Measurements from ENCODE around the gene ZBED3.
"Not testable (repeated sequence)": the region's sequence is repeated elsewhere in the genome, so short reads cannot be mapped to it uniquely, and the experiment has no call there.

Gene ZBED3

DNA sequence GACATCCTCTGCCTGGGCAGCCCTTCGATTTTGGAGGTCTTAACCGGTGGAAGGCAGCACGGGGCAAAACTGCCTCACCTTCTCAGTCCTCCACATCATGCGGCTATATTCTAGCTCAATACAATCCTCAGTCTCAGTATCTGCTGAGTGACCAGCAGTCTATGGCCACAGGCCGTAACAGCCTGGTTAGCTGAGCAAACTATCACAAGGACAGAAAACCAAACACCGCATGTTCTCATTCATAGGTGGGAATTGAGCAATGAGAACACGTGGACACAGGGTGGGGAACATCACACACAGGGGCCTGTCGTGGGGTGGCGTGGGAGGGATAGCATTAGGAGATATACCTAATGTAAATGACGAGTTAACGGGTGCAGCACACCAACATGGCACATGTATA, 6.6 kb downstream of the ZBED3 start:
- not testable (repeated sequence) for H3K36me3 ChIP-seq (ENCODE audit: control insufficient read depth in 1 of 2, insufficient read depth in 2 of 2, low read length in 2 of 2); H3K9ac ChIP-seq (ENCODE audit: low read depth in 1 of 2, low read length in 2 of 2); H3K27me3 ChIP-seq (ENCODE audit: control insufficient read depth in 1 of 2, insufficient read depth in 2 of 2, low read length in 2 of 2); H3K9me3 ChIP-seq (ENCODE audit: control insufficient read depth in 1 of 2, low read length in 2 of 2); H3K27ac ChIP-seq (ENCODE audit: low read depth, low read length); H3K4me3 ChIP-seq (ENCODE audit: low read depth in 1 of 2, low read length in 2 of 2); H3K4me1 ChIP-seq (ENCODE audit: control insufficient read depth in 1 of 2, insufficient read depth in 2 of 2, low read length in 2 of 2)

DNA sequence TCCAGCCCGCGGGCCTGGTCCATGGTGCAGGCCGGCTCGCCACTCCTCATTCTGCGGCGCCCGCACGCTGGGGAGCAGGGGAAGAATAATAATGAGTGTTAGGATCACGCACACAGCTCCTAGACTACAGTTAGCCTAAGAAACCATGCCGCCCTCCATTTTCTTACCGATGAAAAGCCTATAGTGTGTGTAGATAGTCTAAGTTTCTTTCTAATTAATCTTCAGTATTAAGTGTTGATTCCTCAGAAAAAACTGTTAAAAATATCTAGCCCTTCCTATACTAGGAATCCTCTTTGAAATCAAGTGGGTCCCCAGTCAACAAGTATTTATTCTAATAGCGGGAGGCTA, 9.3 kb downstream of the ZBED3 start:
- H3K9me3 ChIP-seq (ENCODE audit: control insufficient read depth in 1 of 2, low read length in 2 of 2): no peaks in the 10 kb centered on the region
- H3K27me3 ChIP-seq (ENCODE audit: control insufficient read depth in 1 of 2, insufficient read depth in 2 of 2, low read length in 2 of 2): no peaks in the 10 kb centered on the region
- peak overlapping the region in 1 of 2 donors; percentile 35 for H3K9ac ChIP-seq (ENCODE audit: low read depth in 1 of 2, low read length in 2 of 2)
- no peaks in the 10 kb centered on the region for H3K4me1 ChIP-seq (ENCODE audit: control insufficient read depth in 1 of 2, insufficient read depth in 2 of 2, low read length in 2 of 2)
- H3K27ac ChIP-seq (ENCODE audit: low read depth, low read length): no peak overlapping the region
- peak overlapping the region in 1 of 2 donors; percentile 44 for H3K4me3 ChIP-seq (ENCODE audit: low read depth in 1 of 2, low read length in 2 of 2)
- H3K36me3 ChIP-seq (ENCODE audit: control insufficient read depth in 1 of 2, insufficient read depth in 2 of 2, low read length in 2 of 2): peaks cover 0 to 15% of the 10 kb centered on the region in 2 donors

GRCh38 chr5:77076961-77077828, 9.9 kb downstream of the ZBED3 start:
- no peaks in the 10 kb centered on the region for H3K27me3 ChIP-seq (ENCODE audit: control insufficient read depth in 1 of 2, insufficient read depth in 2 of 2, low read length in 2 of 2)
- H3K4me1 ChIP-seq (ENCODE audit: control insufficient read depth in 1 of 2, insufficient read depth in 2 of 2, low read length in 2 of 2): no peaks in the 10 kb centered on the region
- H3K9ac ChIP-seq (ENCODE audit: low read depth in 1 of 2, low read length in 2 of 2): peak overlapping the region in 1 of 2 donors; percentile 35
- H3K9me3 ChIP-seq (ENCODE audit: control insufficient read depth in 1 of 2, low read length in 2 of 2): no peaks in the 10 kb centered on the region
- peaks cover 0 to 15% of the 10 kb centered on the region in 2 donors for H3K36me3 ChIP-seq (ENCODE audit: control insufficient read depth in 1 of 2, insufficient read depth in 2 of 2, low read length in 2 of 2)
- H3K27ac ChIP-seq (ENCODE audit: low read depth, low read length): no peak overlapping the region
- H3K4me3 ChIP-seq (ENCODE audit: low read depth in 1 of 2, low read length in 2 of 2): peak overlapping the region; percentile 31 to 56

GRCh38 chr5:77074745-77075144, 12.3 kb downstream of the ZBED3 start:
- H3K9me3 ChIP-seq (ENCODE audit: control insufficient read depth in 1 of 2, low read length in 2 of 2): no peaks in the 10 kb centered on the region
- no peak overlapping the region for H3K9ac ChIP-seq (ENCODE audit: low read depth in 1 of 2, low read length in 2 of 2)
- no peaks in the 10 kb centered on the region for H3K27me3 ChIP-seq (ENCODE audit: control insufficient read depth in 1 of 2, insufficient read depth in 2 of 2, low read length in 2 of 2)

DNA sequence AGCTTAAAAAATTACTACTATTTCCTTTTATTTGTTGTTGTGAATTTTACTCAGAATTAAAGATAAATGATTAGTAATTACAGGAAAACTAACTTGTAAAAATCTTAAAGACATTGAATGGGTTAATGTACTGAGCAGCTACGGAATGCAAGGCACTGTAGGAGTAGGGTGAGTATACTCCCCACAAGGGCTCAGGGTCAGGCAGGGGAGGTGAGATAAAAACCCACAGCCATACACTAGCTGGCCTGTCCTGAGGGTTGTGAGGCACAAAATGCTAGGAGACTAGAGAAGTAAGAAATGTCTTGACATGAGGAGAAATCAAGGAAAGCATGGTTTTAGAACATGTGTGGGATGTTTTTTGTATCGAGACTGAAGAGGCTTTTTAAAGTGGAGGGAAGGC, 13.4 kb downstream of the ZBED3 start:
- no peaks in the 10 kb centered on the region for H3K9me3 ChIP-seq (ENCODE audit: control insufficient read depth in 1 of 2, low read length in 2 of 2)
- H3K4me1 ChIP-seq (ENCODE audit: control insufficient read depth in 1 of 2, insufficient read depth in 2 of 2, low read length in 2 of 2): no peaks in the 10 kb centered on the region

More at GRCh38 chr5:77074745-77075144, 12.3 kb downstream of the ZBED3 start:
- peaks cover 0 to 12% of the 10 kb centered on the region in 2 donors for H3K36me3 ChIP-seq (ENCODE audit: control insufficient read depth in 1 of 2, insufficient read depth in 2 of 2, low read length in 2 of 2)
- H3K4me1 ChIP-seq (ENCODE audit: control insufficient read depth in 1 of 2, insufficient read depth in 2 of 2, low read length in 2 of 2): no peaks in the 10 kb centered on the region
- no peak overlapping the region for H3K4me3 ChIP-seq (ENCODE audit: low read depth in 1 of 2, low read length in 2 of 2)
- no peak overlapping the region for H3K27ac ChIP-seq (ENCODE audit: low read depth, low read length)

GRCh38 chr5:77066823-77067442, 20.2 kb downstream of the ZBED3 start:
- H3K9me3 ChIP-seq (ENCODE audit: control insufficient read depth in 1 of 2, low read length in 2 of 2): no peaks in the 10 kb centered on the region
- no peak overlapping the region for H3K4me3 ChIP-seq (ENCODE audit: low read depth in 1 of 2, low read length in 2 of 2)
- H3K36me3 ChIP-seq (ENCODE audit: control insufficient read depth in 1 of 2, insufficient read depth in 2 of 2, low read length in 2 of 2): peaks cover 19 to 48% of the 10 kb centered on the region in 2 donors
- no peaks in the 10 kb centered on the region for H3K27me3 ChIP-seq (ENCODE audit: control insufficient read depth in 1 of 2, insufficient read depth in 2 of 2, low read length in 2 of 2)
- no peak overlapping the region for H3K27ac ChIP-seq (ENCODE audit: low read depth, low read length)
- no peak overlapping the region for H3K9ac ChIP-seq (ENCODE audit: low read depth in 1 of 2, low read length in 2 of 2)
- H3K4me1 ChIP-seq (ENCODE audit: control insufficient read depth in 1 of 2, insufficient read depth in 2 of 2, low read length in 2 of 2): peaks cover 0 to 8% of the 10 kb centered on the region in 2 donors

More for the DNA sequence above, 13.4 kb downstream of the ZBED3 start:
- Histone ChIP-seq H3K4me3 (ENCODE audit: low read depth in 1 of 2, low read length in 2 of 2) (no peak overlapping the region), H3K27ac (ENCODE audit: low read depth, low read length) (no peak overlapping the region), H3K36me3 (ENCODE audit: control insufficient read depth in 1 of 2, insufficient read depth in 2 of 2, low read length in 2 of 2) (peaks cover 0 to 14% of the 10 kb centered on the region in 2 donors), H3K27me3 (ENCODE audit: control insufficient read depth in 1 of 2, insufficient read depth in 2 of 2, low read length in 2 of 2) (no peaks in the 10 kb centered on the region), H3K9ac (ENCODE audit: low read depth in 1 of 2, low read length in 2 of 2) (no peak overlapping the region)

GRCh38 chr5:77066184-77066583, 20.9 kb downstream of the ZBED3 start:
- peaks cover 22 to 56% of the 10 kb centered on the region in 2 donors for H3K36me3 ChIP-seq (ENCODE audit: control insufficient read depth in 1 of 2, insufficient read depth in 2 of 2, low read length in 2 of 2)
- no peak overlapping the region for H3K4me3 ChIP-seq (ENCODE audit: low read depth in 1 of 2, low read length in 2 of 2)
- no peaks in the 10 kb centered on the region for H3K9me3 ChIP-seq (ENCODE audit: control insufficient read depth in 1 of 2, low read length in 2 of 2)
- no peak overlapping the region for H3K27ac ChIP-seq (ENCODE audit: low read depth, low read length)
- H3K9ac ChIP-seq (ENCODE audit: low read depth in 1 of 2, low read length in 2 of 2): no peak overlapping the region
- H3K27me3 ChIP-seq (ENCODE audit: control insufficient read depth in 1 of 2, insufficient read depth in 2 of 2, low read length in 2 of 2): no peaks in the 10 kb centered on the region
- peaks cover 0 to 11% of the 10 kb centered on the region in 2 donors for H3K4me1 ChIP-seq (ENCODE audit: control insufficient read depth in 1 of 2, insufficient read depth in 2 of 2, low read length in 2 of 2)

DNA sequence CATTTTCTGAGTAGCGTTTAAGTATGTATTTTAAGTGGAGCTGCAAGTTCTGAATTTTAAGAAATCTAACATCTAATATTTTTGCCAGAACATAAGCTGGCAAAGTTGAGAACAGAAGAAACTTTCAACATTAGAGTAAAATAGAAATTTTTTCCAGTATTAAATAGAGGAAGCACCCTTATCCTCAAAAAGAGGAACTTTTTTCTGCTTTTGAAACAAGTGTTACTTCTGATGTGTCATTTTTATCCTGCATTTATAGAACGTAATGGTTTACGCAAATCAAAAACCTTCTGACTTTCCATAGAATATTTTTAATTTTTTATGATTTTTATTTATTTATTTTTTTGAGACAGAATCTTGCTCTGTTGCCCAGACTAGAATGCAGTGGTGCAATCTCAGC, 21.8 kb downstream of the ZBED3 start:
- H3K9me3 ChIP-seq (ENCODE audit: control insufficient read depth in 1 of 2, low read length in 2 of 2): no peaks in the 10 kb centered on the region
- H3K4me1 ChIP-seq (ENCODE audit: control insufficient read depth in 1 of 2, insufficient read depth in 2 of 2, low read length in 2 of 2): peaks cover 0 to 11% of the 10 kb centered on the region in 2 donors
- H3K27me3 ChIP-seq (ENCODE audit: control insufficient read depth in 1 of 2, insufficient read depth in 2 of 2, low read length in 2 of 2): no peaks in the 10 kb centered on the region
- H3K36me3 ChIP-seq (ENCODE audit: control insufficient read depth in 1 of 2, insufficient read depth in 2 of 2, low read length in 2 of 2): peaks cover 27 to 65% of the 10 kb centered on the region in 2 donors
- no peak overlapping the region for H3K27ac ChIP-seq (ENCODE audit: low read depth, low read length)
- no peak overlapping the region for H3K9ac ChIP-seq (ENCODE audit: low read depth in 1 of 2, low read length in 2 of 2)
- no peak overlapping the region for H3K4me3 ChIP-seq (ENCODE audit: low read depth in 1 of 2, low read length in 2 of 2)

DNA sequence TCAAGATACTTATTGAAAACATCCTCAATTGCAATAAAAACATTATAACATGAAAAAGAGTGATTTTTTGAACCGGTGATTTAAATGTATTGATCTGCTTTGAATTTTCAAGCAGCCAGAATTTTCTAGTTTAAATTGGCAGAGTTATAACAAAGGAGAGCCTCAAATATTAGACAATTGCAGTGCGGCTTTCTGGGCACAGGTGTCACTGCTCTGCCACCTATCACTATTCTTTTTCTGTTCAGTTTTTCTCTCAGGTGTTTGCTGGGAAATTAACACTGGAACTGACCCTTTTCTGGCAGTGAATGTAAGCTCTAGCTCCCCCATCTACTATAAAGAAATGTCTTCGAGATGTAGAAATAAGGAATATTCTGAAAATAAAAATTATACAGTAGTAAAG, 23.0 kb downstream of the ZBED3 start:
- Histone ChIP-seq H3K9me3 (ENCODE audit: control insufficient read depth in 1 of 2, low read length in 2 of 2) (no peaks in the 10 kb centered on the region), H3K27me3 (ENCODE audit: control insufficient read depth in 1 of 2, insufficient read depth in 2 of 2, low read length in 2 of 2) (no peaks in the 10 kb centered on the region), H3K36me3 (ENCODE audit: control insufficient read depth in 1 of 2, insufficient read depth in 2 of 2, low read length in 2 of 2) (peaks cover 36 to 72% of the 10 kb centered on the region in 2 donors), H3K4me1 (ENCODE audit: control insufficient read depth in 1 of 2, insufficient read depth in 2 of 2, low read length in 2 of 2) (peaks cover 0 to 11% of the 10 kb centered on the region in 2 donors), H3K27ac (ENCODE audit: low read depth, low read length) (no peak overlapping the region), H3K9ac (ENCODE audit: low read depth in 1 of 2, low read length in 2 of 2) (no peak overlapping the region), H3K4me3 (ENCODE audit: low read depth in 1 of 2, low read length in 2 of 2) (no peak overlapping the region)

DNA sequence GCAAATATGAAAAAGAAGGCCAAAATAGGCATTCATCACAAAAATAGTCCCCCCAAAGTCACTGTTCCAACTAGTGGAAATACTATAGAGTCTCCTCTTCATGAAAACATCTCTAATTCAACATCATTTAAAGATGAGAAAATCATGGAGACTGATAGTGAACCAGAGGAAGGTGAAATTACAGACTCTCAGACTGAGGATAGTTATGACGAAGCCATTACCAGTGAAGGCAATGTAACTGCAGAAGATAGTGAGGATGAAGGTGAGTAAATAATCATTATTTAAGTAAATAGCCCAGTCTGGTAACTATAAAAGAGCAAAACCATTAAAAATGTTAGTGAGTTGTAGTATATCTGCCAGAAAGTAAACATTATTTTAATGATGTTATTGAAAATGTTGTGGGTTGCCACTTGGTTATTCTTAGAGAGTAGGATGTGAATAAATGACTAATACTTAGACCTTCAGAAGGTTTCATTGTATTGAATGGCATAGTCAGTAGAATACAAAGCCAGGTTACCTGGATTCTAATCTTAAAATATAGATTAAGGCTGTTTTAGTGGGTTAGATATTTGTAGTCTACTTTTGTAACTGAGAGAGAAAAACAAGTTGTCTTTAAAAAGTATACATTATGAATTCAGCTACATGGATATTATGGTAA, 40.5 kb downstream of the ZBED3 start:
- Histone ChIP-seq H3K9me3 (ENCODE audit: control insufficient read depth in 1 of 2, low read length in 2 of 2) (no peaks in the 10 kb centered on the region), H3K4me3 (ENCODE audit: low read depth in 1 of 2, low read length in 2 of 2) (no peak overlapping the region), H3K4me1 (ENCODE audit: control insufficient read depth in 1 of 2, insufficient read depth in 2 of 2, low read length in 2 of 2) (no peaks in the 10 kb centered on the region), H3K27me3 (ENCODE audit: control insufficient read depth in 1 of 2, insufficient read depth in 2 of 2, low read length in 2 of 2) (no peaks in the 10 kb centered on the region), H3K9ac (ENCODE audit: low read depth in 1 of 2, low read length in 2 of 2) (no peak overlapping the region), H3K36me3 (ENCODE audit: control insufficient read depth in 1 of 2, insufficient read depth in 2 of 2, low read length in 2 of 2) (peaks cover 16 to 27% of the 10 kb centered on the region in 2 donors), H3K27ac (ENCODE audit: low read depth, low read length) (no peak overlapping the region)
